Posterior vena cava (tissue), 2 donors: ENCODE data around the gene TRIM22. TPM values are rescaled to one million over a fixed set of nuclear protein-coding genes. Genes with fewer than 3 reads are reported as not detected.

ENCODE experiments used
- DNase-seq: peaks from one replicate; pipeline ENCODE4 v3.0.0-alpha.2; 2020; ENCODE audit warnings: low spot score
- intact Hi-C, 2 donors: fragments of 100-400 bp; cut with DNase I; formaldehyde crosslinking; loops; one replicate each; pipeline versions ENCODE4 v1.14.1 to v1.14.2; 2022 to 2023
- total RNA-seq, 2 donors: library from RNA; stranded (reverse); fragmentation: NEBNext Ultra II Directional; extraction: Animal tissue kit (Norgen Biotek cat#: 25700); gene quantifications; one replicate each; pipeline ENCODE4 v1.2.1, GENCODE V29; 2021
- donor health status: DM: yes; HTN: yes; CAD: no.
- donor health status: DM: yes; HTN: yes; CAD: no.

Gene TRIM22
- total RNA-seq, 2 donors from 2014 or later = 40.7 to 60.4 TPM

- DNase-seq = no peak
- intact Hi-C loops = no loop called here
These were observed 36.8 kb downstream of the TRIM22 start for GRCh38 chr11:5726351-5726750.

- intact Hi-C loops = no loop called here
- DNase-seq = no peak
These were observed 38.1 kb downstream of the TRIM22 start for GRCh38 chr11:5727691-5728090.

GRCh38 chr11:5736396-5736795 lies 46.8 kb downstream of the TRIM22 start, which contains the start of gene OR56B1:
TSS of gene OR56B1 (plus strand) at chr11:5736448. CDS start at chr11:5736517, 69 bp downstream.
- DNase-seq = no peak
- intact Hi-C loops = no loop called here

GRCh38 chr11:5737091-5737490 lies 47.5 kb downstream of the TRIM22 start:
- intact Hi-C loops = no loop called here
- DNase-seq = no peak

GRCh38 chr11:5737670-5738392 lies 48.2 kb downstream of the TRIM22 start:
- intact Hi-C loops = no loop called here
- no peak for DNase-seq

- DNase-seq = no peak
- intact Hi-C loops = no loop called here
These were observed 48.8 kb downstream of the TRIM22 start for GRCh38 chr11:5738431-5738830.

- intact Hi-C loops = no loop called here
- no peak for DNase-seq
These were observed 57.0 kb downstream of the TRIM22 start for GRCh38 chr11:5746614-5747013.

GRCh38 chr11:5749836-5750235 lies 60.2 kb downstream of the TRIM22 start:
- intact Hi-C loops = no loop called here
- no peak for DNase-seq

GRCh38 chr11:5753943-5754342 lies 64.4 kb downstream of the TRIM22 start, which contains the start of gene OR52N4:
TSS of gene OR52N4 (plus strand) at chr11:5754243. CDS start at chr11:5754741, 498 bp downstream.
- intact Hi-C loops = no loop called here
- no peak for DNase-seq

Other genes with a start within 250 kb of the TRIM22 start
- not detected for gene OR51I1, start 248.3 kb upstream of the TRIM22 start, total RNA-seq
- not detected for gene OR51I2, start 240.5 kb upstream of the TRIM22 start, total RNA-seq
- not detected for gene OR52D1, start 201.1 kb upstream of the TRIM22 start, total RNA-seq
- gene UBQLN3, start 179.8 kb upstream of the TRIM22 start, total RNA-seq = under 1 TPM in 1 of 2 donors, not detected in 1; 0.38 TPM
- under 1 TPM; 0.32 to 0.38 TPM for gene UBQLNL, start 173.1 kb upstream of the TRIM22 start, total RNA-seq
- under 1 TPM; 0.24 to 0.51 TPM for gene OR52H1, start 141.2 kb upstream of the TRIM22 start, total RNA-seq
- gene OR52B6, start 108.9 kb upstream of the TRIM22 start, total RNA-seq = not detected
- gene TRIM6, start 93.2 kb upstream of the TRIM22 start, total RNA-seq = 1 to 10 TPM; 1.8 to 3.2 TPM
- 1 to 10 TPM; 4.1 to 4.5 TPM for gene TRIM34, start 64.8 kb upstream of the TRIM22 start, total RNA-seq
- 10 to 100 TPM; 18.1 to 20.2 TPM for gene TRIM5, start 4.7 kb upstream of the TRIM22 start, total RNA-seq
- under 1 TPM in 1 of 2 donors, not detected in 1; 0.19 TPM for gene OR56B1, start 46.7 kb downstream of the TRIM22 start, total RNA-seq
- under 1 TPM in 1 of 2 donors, not detected in 1; 0.24 TPM for gene OR52N4, start 64.5 kb downstream of the TRIM22 start, total RNA-seq
- not detected for gene OR52N5, start 93.6 kb downstream of the TRIM22 start, total RNA-seq
- gene OR52N1, start 101.5 kb downstream of the TRIM22 start, total RNA-seq = not detected
- gene OR52N2, start 119.1 kb downstream of the TRIM22 start, total RNA-seq = not detected
- not detected for gene OR52E6, start 152.1 kb downstream of the TRIM22 start, total RNA-seq
- not detected for gene OR52E8, start 167.9 kb downstream of the TRIM22 start, total RNA-seq
- not detected for gene OR52E4, start 190.8 kb downstream of the TRIM22 start, total RNA-seq
- gene OR52E5, start 203.4 kb downstream of the TRIM22 start, total RNA-seq = not detected